Tibial nerve (tissue), 3 donors: Measurements from ENCODE around the gene LRRC41.

Source experiments
- POLR2A ChIP-seq, 2 donors: fragments of 450-650 bp; IDR thresholded peaks; one replicate each; pipeline ENCODE4 v1.6.1; 2017; ENCODE audit warnings: antibody characterized with exemption in 2 of 2, mild to moderate bottlenecking in 2 of 2, moderate library complexity in 2 of 2
- TF ChIP-seq, protein P1 (sequence below), 5 experiments: fragments of 200-600 bp in 3 of 5; fragments of 450-650 bp in 2 of 5; sonication (generic) in 3 of 5; IDR thresholded peaks; one replicate each; pipeline ENCODE4 v1.5.1; 2016 to 2019; ENCODE audit warnings: antibody characterized with exemption in 5 of 5, mild to moderate bottlenecking in 3 of 5, moderate library complexity in 2 of 5

DNA sequence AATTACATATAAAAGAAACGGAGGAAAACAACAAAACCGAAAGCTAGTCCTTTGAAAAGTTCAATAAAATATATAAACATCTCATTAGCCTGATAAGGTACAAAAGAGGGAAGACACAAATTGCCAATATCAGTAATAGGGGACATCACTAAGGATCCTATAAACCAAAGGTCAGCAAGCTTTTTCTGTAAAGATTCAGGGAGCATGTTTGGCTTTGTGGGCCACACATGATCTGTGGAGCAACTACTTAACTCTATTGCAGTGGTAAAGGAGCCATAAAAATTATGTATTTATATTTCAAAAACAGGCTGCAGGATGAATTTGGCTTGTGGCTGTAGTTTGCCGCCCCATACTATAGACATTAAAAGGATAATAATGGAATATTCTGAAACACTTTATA, 31.7 kb upstream of the LRRC41 start:
- TF ChIP-seq, protein P1, sequence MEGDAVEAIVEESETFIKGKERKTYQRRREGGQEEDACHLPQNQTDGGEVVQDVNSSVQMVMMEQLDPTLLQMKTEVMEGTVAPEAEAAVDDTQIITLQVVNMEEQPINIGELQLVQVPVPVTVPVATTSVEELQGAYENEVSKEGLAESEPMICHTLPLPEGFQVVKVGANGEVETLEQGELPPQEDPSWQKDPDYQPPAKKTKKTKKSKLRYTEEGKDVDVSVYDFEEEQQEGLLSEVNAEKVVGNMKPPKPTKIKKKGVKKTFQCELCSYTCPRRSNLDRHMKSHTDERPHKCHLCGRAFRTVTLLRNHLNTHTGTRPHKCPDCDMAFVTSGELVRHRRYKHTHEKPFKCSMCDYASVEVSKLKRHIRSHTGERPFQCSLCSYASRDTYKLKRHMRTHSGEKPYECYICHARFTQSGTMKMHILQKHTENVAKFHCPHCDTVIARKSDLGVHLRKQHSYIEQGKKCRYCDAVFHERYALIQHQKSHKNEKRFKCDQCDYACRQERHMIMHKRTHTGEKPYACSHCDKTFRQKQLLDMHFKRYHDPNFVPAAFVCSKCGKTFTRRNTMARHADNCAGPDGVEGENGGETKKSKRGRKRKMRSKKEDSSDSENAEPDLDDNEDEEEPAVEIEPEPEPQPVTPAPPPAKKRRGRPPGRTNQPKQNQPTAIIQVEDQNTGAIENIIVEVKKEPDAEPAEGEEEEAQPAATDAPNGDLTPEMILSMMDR (IDR thresholded peaks at IDR 0.05), result no peak
- no peak for TF ChIP-seq POLR2A (IDR thresholded peaks at IDR 0.05)
